IMR-90 (cell line): ENCODE data around the gene ENTPD3. TPM values are rescaled to one million over a fixed set of nuclear protein-coding genes. Genes with fewer than 3 reads are reported as not detected.

ENCODE experiments used
- ATAC-seq: fragments of 200-7000 bp; cut with Tn5 transposase; 2 replicates; pipeline ENCODE4 v1.9.1; 2020; ENCODE audit warnings: low read depth, mild to moderate bottlenecking, moderate library complexity
- BruUV-seq: library from RNA; stranded (reverse); fragments of 400-500 nt; replicated peaks from 2 replicates; lab custom pipeline; 2021; lab: Mats Ljungman, UMichigan
- CTCF ChIA-PET: fragments of 300-600 bp; formaldehyde crosslinking; extraction: SDS; loops from one replicate; lab custom pipeline; 2021; ENCODE audit warnings: antibody characterized with exemption; lab: Yijun Ruan, JAX
- POLR2A ChIA-PET: fragments of 300-600 bp; sonication (Branson Sonifier 250); formaldehyde crosslinking; loops from one replicate; lab custom pipeline; 2022; ENCODE audit warnings: antibody characterized with exemption; ENCODE audit not compliant: unreplicated experiment; lab: Charles Lee
- DNase-seq: peaks from one replicate; pipeline ENCODE4 v3.0.0; 2013
- H2AFZ ChIP-seq: replicated peaks from 2 replicates; pipeline ENCODE3; 2013; ENCODE audit warnings: low read length, mild to moderate bottlenecking; ENCODE audit not compliant: poor library complexity
- H2AK5ac ChIP-seq: 2 replicates; pipeline ENCODE4 v1.6.1; 2013; ENCODE audit warnings: low read depth, low read length, inconsistent platforms
- H2AK9ac ChIP-seq: replicated peaks from 2 replicates; pipeline ENCODE3; 2013; ENCODE audit warnings: mild to moderate bottlenecking, low read depth, low read length, moderate library complexity; ENCODE audit not compliant: poor library complexity
- H2BK120ac ChIP-seq: 2 replicates; pipeline ENCODE4 v1.6.1; 2013; ENCODE audit warnings: low read depth, low read length, inconsistent platforms
- H2BK15ac ChIP-seq: 3 replicates; pipeline ENCODE4 v1.6.1; 2013; ENCODE audit warnings: low read depth, low read length, inconsistent platforms
- H2BK20ac ChIP-seq: 2 replicates; pipeline ENCODE4 v1.6.1; 2013; ENCODE audit warnings: low read depth, mild to moderate bottlenecking, inconsistent platforms, low read length, moderate library complexity
- H2BK5ac ChIP-seq: 2 replicates; pipeline ENCODE4 v1.6.1; 2013; ENCODE audit warnings: mild to moderate bottlenecking, low read depth, low read length, inconsistent platforms; ENCODE audit not compliant: poor library complexity, severe bottlenecking
- H3K14ac ChIP-seq: replicated peaks from 2 replicates; pipeline ENCODE4 v1.6.1; 2013; ENCODE audit warnings: low read depth, low read length, inconsistent platforms
- H3K18ac ChIP-seq: 2 replicates; pipeline ENCODE4 v1.6.1; 2013; ENCODE audit warnings: low read depth, low read length, control low read depth
- H3K23ac ChIP-seq: 2 replicates; pipeline ENCODE4 v1.6.1; 2013; ENCODE audit warnings: low read depth, low read length, inconsistent platforms
- H3K27ac ChIP-seq: 2 replicates; pipeline ENCODE4 v1.5.1; 2013; ENCODE audit warnings: mild to moderate bottlenecking, control low read depth, low read length; ENCODE audit not compliant: insufficient read depth
- H3K27me3 ChIP-seq: 2 replicates; pipeline ENCODE4 v1.6.1; 2013; ENCODE audit warnings: low read length; ENCODE audit not compliant: control insufficient read depth, insufficient read depth
- H3K36me3 ChIP-seq: 2 replicates; pipeline ENCODE4 v1.6.1; 2013; ENCODE audit warnings: low read length, mixed read lengths; ENCODE audit not compliant: control insufficient read depth, insufficient read depth
- H3K4ac ChIP-seq: 2 replicates; pipeline ENCODE4 v1.6.1; 2013; ENCODE audit warnings: low read depth, low read length, inconsistent platforms
- H3K4me1 ChIP-seq: 2 replicates; pipeline ENCODE4 v1.6.1; 2013; ENCODE audit warnings: low read length, mixed read lengths; ENCODE audit not compliant: control insufficient read depth, insufficient read depth
- H3K4me2 ChIP-seq: 2 replicates; pipeline ENCODE4 v1.6.1; 2013; ENCODE audit warnings: low read depth, mild to moderate bottlenecking, control low read depth, low read length, moderate library complexity
- H3K4me3 ChIP-seq: 2 replicates; pipeline ENCODE4 v1.5.1; 2013; ENCODE audit warnings: low read depth, mild to moderate bottlenecking, control low read depth, low read length, moderate library complexity; ENCODE audit not compliant: insufficient read depth
- H3K56ac ChIP-seq: 2 replicates; pipeline ENCODE4 v1.6.1; 2013; ENCODE audit warnings: low read length, inconsistent platforms; ENCODE audit not compliant: insufficient read depth; ENCODE audit errors: extremely low read depth
- H3K79me1 ChIP-seq, 2 experiments: 2 replicates each; pipeline ENCODE4 v1.6.1; 2013; ENCODE audit warnings: low read length in 2 of 2, inconsistent platforms in 1 of 2, low read depth in 1 of 2
- H3K9ac ChIP-seq: 2 replicates; pipeline ENCODE4 v1.6.1; 2013; ENCODE audit warnings: low read depth, low read length, control low read depth
- H3K9me1 ChIP-seq: 2 replicates; pipeline ENCODE4 v1.6.1; 2013; ENCODE audit warnings: low read length, inconsistent platforms; ENCODE audit not compliant: insufficient read depth
- H3K9me3 ChIP-seq: 2 replicates; pipeline ENCODE4 v1.6.1; 2013; ENCODE audit warnings: low read length; ENCODE audit not compliant: control insufficient read depth, insufficient read depth
- H4K20me1 ChIP-seq: 2 replicates; pipeline ENCODE4 v1.6.1; 2013; ENCODE audit warnings: low read length, inconsistent platforms; ENCODE audit not compliant: insufficient read depth
- H4K5ac ChIP-seq: 2 replicates; pipeline ENCODE4 v1.6.1; 2013; ENCODE audit warnings: mild to moderate bottlenecking, low read depth, low read length, control low read depth
- H4K8ac ChIP-seq, 2 experiments: 2 replicates each; pipeline ENCODE4 v1.6.1; 2013; ENCODE audit warnings: low read depth in 2 of 2, low read length in 2 of 2, control low read depth in 1 of 2, inconsistent platforms in 1 of 2
- H4K91ac ChIP-seq: 2 replicates; pipeline ENCODE4 v1.6.1; 2013; ENCODE audit warnings: low read depth, low read length, inconsistent platforms; ENCODE audit not compliant: insufficient read depth
- BHLHE40 ChIP-seq: fragments of 150-350 bp; IDR thresholded peaks from 2 replicates; pipeline ENCODE4 v1.6.1; 2016; ENCODE audit warnings: mild to moderate bottlenecking, low read depth, low read length
- CEBPB ChIP-seq: IDR thresholded peaks from 2 replicates; pipeline ENCODE4 v1.6.1; 2012; ENCODE audit warnings: low read depth, low read length, improper control_type of control experiment
- FOS ChIP-seq: fragments of 150-350 bp; IDR thresholded peaks from 2 replicates; pipeline ENCODE4 v1.6.1; 2016; ENCODE audit warnings: low read depth, low read length
- MAFK ChIP-seq: IDR thresholded peaks from 2 replicates; pipeline ENCODE4 v1.6.1; 2012; ENCODE audit warnings: low read depth, low read length, improper control_type of control experiment
- MXI1 ChIP-seq: IDR thresholded peaks from 2 replicates; pipeline ENCODE4 v1.6.1; 2012; ENCODE audit warnings: low read depth, mild to moderate bottlenecking, low read length, moderate library complexity, borderline replicate concordance
- NFE2L2 ChIP-seq: fragments of 150-350 bp; IDR thresholded peaks from 2 replicates; pipeline ENCODE4 v1.6.1; 2016; ENCODE audit warnings: low read depth, mild to moderate bottlenecking, low read length
- POLR2A ChIP-seq: IDR thresholded peaks from 2 replicates; pipeline ENCODE4 v1.6.1; 2012; ENCODE audit warnings: mild to moderate bottlenecking, low read depth, low read length
- RAD21 ChIP-seq: IDR thresholded peaks from 2 replicates; pipeline ENCODE4 v1.6.1; 2012; ENCODE audit warnings: low read length, improper control_type of control experiment
- RCOR1 ChIP-seq: IDR thresholded peaks from 2 replicates; pipeline ENCODE4 v1.6.1; 2012; ENCODE audit warnings: mild to moderate bottlenecking, low read length, improper control_type of control experiment; ENCODE audit not compliant: insufficient replicate concordance
- RFX5 ChIP-seq: IDR thresholded peaks from 2 replicates; pipeline ENCODE4 v1.8.0; 2012; ENCODE audit warnings: low read depth, mild to moderate bottlenecking, low read length, moderate library complexity
- WGBS, 2 experiments: methylation state at CpG; one replicate each; pipeline versions ENCODE4 v1.1.5 to v1.1.7; 2013; ENCODE audit warnings: missing lambda C conversion rate in 2 of 2; ENCODE audit not compliant: insufficient read length in 1 of 2; ENCODE audit errors: extremely low coverage in 2 of 2; 5-methylcytosine and 5-hydroxymethylcytosine counted together
- dilution Hi-C: fragments of 300-500 bp; cut with HindIII; formaldehyde crosslinking; loops from one replicate; pipeline ENCODE4 v1.14.3; 2018; ENCODE audit warnings: low sequenced_read_pairs; ENCODE audit not compliant: unreplicated experiment
- in situ Hi-C: fragments of 300-500 bp; cut with MboI; formaldehyde crosslinking; loops from 3 replicates; pipeline ENCODE4 v1.14.3; 2019; ENCODE audit warnings: low sequenced_read_pairs, inconsistent platforms, mixed read lengths
- intact Hi-C: fragments of 100-400 bp; cut with micrococcal nuclease; formaldehyde crosslinking; loops from 2 replicates; pipeline ENCODE4 v1.10.0; 2022
- polyA plus RNA-seq, 3 experiments: library from polyadenylated mRNA; depleted of rRNA; stranded (reverse); fragments of >200 nt; gene quantifications; 2 replicates each; pipeline ENCODE4 v1.2.3, GENCODE V29; 2012; ENCODE audit warnings: low replicate concordance in 1 of 3
- total RNA-seq: library from RNA; depleted of rRNA; stranded (reverse); fragments of >200 nt; gene quantifications from 2 replicates; pipeline ENCODE4 v1.2.3, GENCODE V29; 2012
- TF ChIP-seq, protein P1 (sequence below): conservative IDR thresholded peaks from 2 replicates; pipeline ENCODE4 v1.5.1; 2012; ENCODE audit warnings: mild to moderate bottlenecking, low read depth, low read length, improper control_type of control experiment
- TF ChIP-seq, protein P2 (sequence below): fragments of 150-350 bp; IDR thresholded peaks from 2 replicates; pipeline ENCODE4 v1.6.1; 2017; ENCODE audit warnings: mild to moderate bottlenecking, antibody characterized with exemption, low read length, low read depth

The ENTPD3 gene
- total and polyA plus RNA-seq, 2 of the 4 experiments (the other 2 are of a cell fraction): not detected

GRCh38 chr3:40366203-40367162 is 20.5 kb upstream of the ENTPD3 start:
- peak; percentile 40 for ATAC-seq
- Histone ChIP-seq H3K18ac (no peak overlapping the region), H4K91ac (no peak overlapping the region), H2BK20ac (no peak overlapping the region), H3K27ac (no peak overlapping the region), H2BK120ac (no peak overlapping the region), H3K4me1 (no peaks in the 10 kb centered on the region), H2BK15ac (no peak overlapping the region), H3K9me3 (no peaks in the 10 kb centered on the region), H3K9me1 (no peaks in the 10 kb centered on the region), H3K23ac (no peak overlapping the region), H2AFZ (no peak overlapping the region), H3K36me3 (no peaks in the 10 kb centered on the region), H3K14ac (no peak overlapping the region), H3K56ac (no peak overlapping the region), H3K4me3 (no peak overlapping the region), H4K8ac (no peak overlapping the region), H2AK5ac (no peak overlapping the region), H3K4me2 (no peak overlapping the region), H3K27me3 (no peaks in the 10 kb centered on the region), H3K79me1 (no peaks in the 10 kb centered on the region), H2AK9ac (no peak overlapping the region), H4K20me1 (no peaks in the 10 kb centered on the region), H2BK5ac (no peak overlapping the region), H3K4ac (no peak overlapping the region), H3K9ac (no peak overlapping the region), H4K5ac (no peak overlapping the region)
- BruUV-seq: no TSS peak
- peak; percentile 3 for DNase-seq
- in situ Hi-C loops: no loop called here
- intact Hi-C loops: no loop called here
- no CpG with 5 or more reads among the region's 2 CpGs for WGBS, 2 experiments
- TF ChIP-seq MXI1 (no peak), CEBPB (no peak), RCOR1 (no peak), BHLHE40 (no peak), MAFK (peak; percentile 68), FOS (no peak), NFE2L2 (peak; percentile 75), RFX5 (no peak), POLR2A (no peak), RAD21 (no peak)
- TF ChIP-seq, protein P1, sequence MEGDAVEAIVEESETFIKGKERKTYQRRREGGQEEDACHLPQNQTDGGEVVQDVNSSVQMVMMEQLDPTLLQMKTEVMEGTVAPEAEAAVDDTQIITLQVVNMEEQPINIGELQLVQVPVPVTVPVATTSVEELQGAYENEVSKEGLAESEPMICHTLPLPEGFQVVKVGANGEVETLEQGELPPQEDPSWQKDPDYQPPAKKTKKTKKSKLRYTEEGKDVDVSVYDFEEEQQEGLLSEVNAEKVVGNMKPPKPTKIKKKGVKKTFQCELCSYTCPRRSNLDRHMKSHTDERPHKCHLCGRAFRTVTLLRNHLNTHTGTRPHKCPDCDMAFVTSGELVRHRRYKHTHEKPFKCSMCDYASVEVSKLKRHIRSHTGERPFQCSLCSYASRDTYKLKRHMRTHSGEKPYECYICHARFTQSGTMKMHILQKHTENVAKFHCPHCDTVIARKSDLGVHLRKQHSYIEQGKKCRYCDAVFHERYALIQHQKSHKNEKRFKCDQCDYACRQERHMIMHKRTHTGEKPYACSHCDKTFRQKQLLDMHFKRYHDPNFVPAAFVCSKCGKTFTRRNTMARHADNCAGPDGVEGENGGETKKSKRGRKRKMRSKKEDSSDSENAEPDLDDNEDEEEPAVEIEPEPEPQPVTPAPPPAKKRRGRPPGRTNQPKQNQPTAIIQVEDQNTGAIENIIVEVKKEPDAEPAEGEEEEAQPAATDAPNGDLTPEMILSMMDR: no peak
- TF ChIP-seq, protein P2, sequence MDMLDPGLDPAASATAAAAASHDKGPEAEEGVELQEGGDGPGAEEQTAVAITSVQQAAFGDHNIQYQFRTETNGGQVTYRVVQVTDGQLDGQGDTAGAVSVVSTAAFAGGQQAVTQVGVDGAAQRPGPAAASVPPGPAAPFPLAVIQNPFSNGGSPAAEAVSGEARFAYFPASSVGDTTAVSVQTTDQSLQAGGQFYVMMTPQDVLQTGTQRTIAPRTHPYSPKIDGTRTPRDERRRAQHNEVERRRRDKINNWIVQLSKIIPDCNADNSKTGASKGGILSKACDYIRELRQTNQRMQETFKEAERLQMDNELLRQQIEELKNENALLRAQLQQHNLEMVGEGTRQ: no peak
- CTCF ChIA-PET: no interaction called here
- dilution Hi-C loops: no loop called here
- POLR2A ChIA-PET: no interaction called here
